ENCODE data around the gene FUOM.

FUOM gene

DNA sequence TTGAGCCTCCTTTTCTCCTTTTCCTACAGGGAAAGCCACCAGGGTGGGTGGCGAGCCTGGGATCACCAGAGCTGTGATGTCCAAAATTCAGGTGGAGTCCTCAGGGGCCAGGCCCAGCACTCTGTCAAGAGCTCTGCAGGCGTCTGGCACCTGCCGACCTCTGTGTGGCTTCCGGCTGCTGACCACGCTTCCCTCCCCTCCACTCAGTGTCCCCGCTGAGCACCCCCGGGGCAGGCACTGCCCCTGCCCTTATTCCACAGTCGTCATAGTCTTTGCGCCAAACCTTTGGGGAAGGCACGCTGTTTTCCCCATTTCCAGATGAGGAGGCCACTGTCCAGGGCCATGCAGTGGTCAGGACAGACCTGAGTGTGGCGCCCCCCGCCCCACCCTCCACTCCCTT is 43.7 kb upstream of the FUOM start:
- no peak overlapping the region for H3K4me3 ChIP-seq (replicated peaks; ENCODE audit: low read depth, low read length)
- no peak for DNase-seq (ENCODE audit: extremely low read depth, low read depth)
- no peak for TF ChIP-seq CTCF (IDR thresholded peaks at IDR 0.05; ENCODE audit: low read depth, low read length, missing control alignments)

DNA sequence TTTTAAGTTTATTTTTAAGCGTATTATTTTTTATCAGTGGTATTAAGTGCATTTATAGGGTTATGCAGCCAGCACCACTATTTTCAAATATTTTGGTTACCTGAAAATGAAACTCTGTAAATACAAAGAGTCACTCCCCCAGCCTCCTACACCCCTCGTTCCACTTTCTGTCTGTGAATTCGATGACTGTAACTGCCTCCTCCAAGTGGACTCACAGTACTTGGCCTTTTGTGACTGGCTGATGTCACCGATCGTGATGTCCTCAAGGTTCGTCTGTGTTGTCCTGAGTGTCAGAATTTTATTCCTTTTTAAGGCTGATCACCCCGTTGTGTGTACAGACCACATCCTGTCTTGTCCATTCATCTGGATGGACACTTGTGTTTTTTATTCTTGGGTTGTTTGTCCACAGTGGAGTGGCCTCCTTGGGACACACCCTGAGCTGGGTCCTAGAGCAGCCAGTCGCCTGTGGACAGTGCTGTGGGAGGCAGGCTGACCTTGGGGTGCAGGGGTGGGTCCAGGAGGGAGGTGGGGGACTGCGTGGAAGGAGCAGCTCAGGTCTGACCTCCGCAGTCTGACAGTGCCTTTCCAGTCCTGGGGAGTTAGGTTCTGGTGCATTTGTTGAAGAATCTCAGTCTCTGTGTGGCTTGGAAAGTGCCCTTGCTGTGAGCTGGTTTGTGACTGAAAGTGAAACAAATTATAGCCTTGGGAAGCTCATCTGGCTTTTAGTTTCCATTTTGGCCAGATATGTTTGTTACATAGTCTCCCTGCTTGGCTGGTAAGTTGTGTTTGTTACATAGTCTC is 43.0 kb upstream of the FUOM start:
- no peak for DNase-seq (ENCODE audit: extremely low read depth, low read depth)
- no peak for TF ChIP-seq CTCF (IDR thresholded peaks at IDR 0.05; ENCODE audit: low read depth, low read length, missing control alignments)
- H3K4me3 ChIP-seq (replicated peaks; ENCODE audit: low read depth, low read length), result no peak overlapping the region

DNA sequence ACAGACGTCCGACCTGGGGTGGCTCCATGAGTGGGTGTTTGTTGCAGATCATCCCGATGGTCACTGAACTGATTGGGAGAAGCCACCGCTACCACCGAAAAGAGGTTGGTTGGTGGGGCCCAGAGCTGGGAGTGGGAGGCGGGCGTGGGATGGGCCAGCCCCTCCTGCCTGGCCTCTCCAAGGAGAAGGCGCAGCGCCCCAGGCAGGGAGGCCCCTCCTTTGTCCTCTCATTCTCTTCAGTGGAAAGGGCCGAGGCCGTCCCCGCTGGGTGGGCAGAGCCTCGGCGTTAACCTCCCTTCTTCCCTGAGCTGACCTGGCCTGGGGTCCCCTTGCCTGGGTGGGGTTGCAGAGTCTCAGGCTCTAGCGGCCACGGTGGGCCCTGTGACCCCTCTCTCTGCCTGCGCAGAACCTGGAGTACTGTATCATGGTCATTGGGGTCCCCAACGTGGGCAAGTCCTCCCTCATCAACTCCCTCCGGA is 41.3 kb upstream of the FUOM start:
- DNase-seq (ENCODE audit: extremely low read depth, low read depth), result no peak
- TF ChIP-seq CTCF (IDR thresholded peaks at IDR 0.05; ENCODE audit: low read depth, low read length, missing control alignments), result no peak

DNA sequence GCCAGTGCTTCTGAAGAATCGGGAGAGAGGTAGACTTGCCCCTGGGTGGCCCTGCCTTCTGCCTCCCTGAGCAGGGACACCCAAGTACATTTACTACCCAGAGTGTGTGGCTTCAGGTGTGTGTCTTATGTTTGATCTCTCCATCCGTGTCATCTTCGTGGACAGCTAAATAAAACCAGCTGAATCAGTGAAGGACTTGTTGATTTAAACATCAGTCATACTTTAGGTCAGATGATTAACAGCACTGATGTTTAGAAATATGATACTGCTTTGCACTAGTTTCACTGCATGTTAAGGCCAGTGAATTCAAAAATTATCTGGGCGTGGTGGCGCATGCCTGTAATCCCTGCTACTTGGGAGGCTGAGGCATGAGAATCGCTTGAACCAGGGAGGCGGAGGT is 40.1 kb upstream of the FUOM start:
- DNase-seq (ENCODE audit: extremely low read depth, low read depth), result no peak
- H3K4me3 ChIP-seq (replicated peaks; ENCODE audit: low read depth, low read length), result no peak overlapping the region
- no peak for TF ChIP-seq CTCF (IDR thresholded peaks at IDR 0.05; ENCODE audit: low read depth, low read length, missing control alignments)

More for the DNA sequence above, 41.3 kb upstream of the FUOM start:
- no peak overlapping the region for H3K4me3 ChIP-seq (replicated peaks; ENCODE audit: low read depth, low read length)

GRCh38 chr10:133396035-133396624 is 38.3 kb upstream of the FUOM start:
- H3K4me3 ChIP-seq (replicated peaks; ENCODE audit: low read depth, low read length), result no peak overlapping the region
- no peak for DNase-seq (ENCODE audit: extremely low read depth, low read depth)
- no peak for TF ChIP-seq CTCF (IDR thresholded peaks at IDR 0.05; ENCODE audit: low read depth, low read length, missing control alignments)

GRCh38 chr10:133394801-133395221 is 37.0 kb upstream of the FUOM start:
- no peak for TF ChIP-seq CTCF (IDR thresholded peaks at IDR 0.05; ENCODE audit: low read depth, low read length, missing control alignments)
- DNase-seq (ENCODE audit: extremely low read depth, low read depth), result no peak
- peak overlapping the region; percentile 93 for H3K4me3 ChIP-seq (replicated peaks; ENCODE audit: low read depth, low read length)
